Aorta (tissue), 5 donors: ENCODE measurements around the gene FGD4. TPM values are rescaled to one million over a fixed set of nuclear protein-coding genes. Genes with fewer than 3 reads are reported as not detected.
"Not testable (repeated sequence)": the region's sequence is repeated elsewhere in the genome, so short reads cannot be mapped to it uniquely, and the experiment has no call there.

Source experiments
- ATAC-seq: fragments of 200-7000 bp; cut with Tn5 transposase; one replicate; pipeline ENCODE4 v1.9.1; 2022; ENCODE audit warnings: moderate library complexity; ENCODE audit not compliant: low FRiP score
- DNase-seq, 2 donors: peaks; one replicate each; pipeline ENCODE4 v3.0.0-alpha.2; 2020
- H3K27ac ChIP-seq, 2 donors: one replicate each; pipeline ENCODE4 v1.5.1; 2013; ENCODE audit warnings: low read length in 2 of 2, mild to moderate bottlenecking in 2 of 2, moderate library complexity in 2 of 2, control low read depth in 1 of 2, inconsistent platforms in 1 of 2, low read depth in 1 of 2
- H3K27me3 ChIP-seq, 2 donors: one replicate each; pipeline ENCODE4 v1.6.1; 2013; ENCODE audit warnings: control low read depth in 1 of 2, low read length in 1 of 2, mild to moderate bottlenecking in 1 of 2, moderate library complexity in 1 of 2; ENCODE audit not compliant: insufficient read depth in 2 of 2, control insufficient read depth in 1 of 2
- H3K36me3 ChIP-seq, 2 donors: one replicate each; pipeline ENCODE4 v1.6.1; 2013; ENCODE audit warnings: control low read depth in 1 of 2, low read length in 1 of 2, mild to moderate bottlenecking in 1 of 2; ENCODE audit not compliant: insufficient read depth in 2 of 2, control insufficient read depth in 1 of 2
- H3K4me1 ChIP-seq, 2 donors: one replicate each; pipeline ENCODE4 v1.6.1; 2013; ENCODE audit warnings: low read length in 2 of 2, control low read depth in 1 of 2, mild to moderate bottlenecking in 1 of 2, moderate library complexity in 1 of 2; ENCODE audit not compliant: insufficient read depth in 2 of 2, control insufficient read depth in 1 of 2
- H3K4me3 ChIP-seq, 2 donors: one replicate each; pipeline ENCODE4 v1.5.1; 2013; ENCODE audit warnings: low read length in 2 of 2, control low read depth in 1 of 2, mild to moderate bottlenecking in 1 of 2
- H3K9me3 ChIP-seq: one replicate; pipeline ENCODE4 v1.6.1; 2013; ENCODE audit warnings: mild to moderate bottlenecking, low read length; ENCODE audit not compliant: control insufficient read depth
- WGBS, 2 donors: extraction: QIAGEN DNeasy Blood & Tissue Kit; methylation state at CpG; one replicate each; pipeline ENCODE4 v1.1.7; 2013; 5-methylcytosine and 5-hydroxymethylcytosine counted together
- intact Hi-C, 2 donors: fragments of 100-400 bp; cut with DNase I; formaldehyde crosslinking; loops; one replicate each; pipeline versions ENCODE4 v1.14.2 to v1.15.0; 2022
- polyA plus RNA-seq, 2 donors: library from polyadenylated mRNA; stranded (reverse); fragments of 200-250 nt; gene quantifications; one replicate each; pipeline ENCODE4 v1.2.3, GENCODE V29; 2013
- total RNA-seq, 2 donors: library from RNA; stranded (reverse); fragmentation: NEBNext Ultra II Directional; extraction: Animal tissue kit (Norgen Biotek cat#: 25700); gene quantifications; one replicate each; pipeline ENCODE4 v1.2.1, GENCODE V29; 2021
- donor health status: healthy with polysubstance abuse.
- donor health status: Bipolar disorder and iron deficiency.
- donor health status: DM: no; HTN: no; CAD: no.
- donor health status: DM: no; HTN: no; CAD: no.
- donor health status: DM: yes; HTN: yes; CAD: no.

Gene FGD4
- total and polyA plus RNA-seq, 4 donors = 5.5 to 46.9 (median 24.0) TPM

GRCh38 chr12:32551058-32551457 lies 151.7 kb downstream of the FGD4 start:
- no peak overlapping the region for H3K4me3 ChIP-seq
- no peak for ATAC-seq
- H3K36me3 ChIP-seq = no peaks in the 10 kb centered on the region
- no peaks in the 10 kb centered on the region for H3K9me3 ChIP-seq
- 94 to 98% methylated on average over 2 of the region's 2 CpGs for whole genome bisulfite sequencing, 2 donors
- DNase-seq = no peak
- peaks cover 0 to 12% of the 10 kb centered on the region in 2 donors for H3K4me1 ChIP-seq
- H3K27me3 ChIP-seq = no peaks in the 10 kb centered on the region
- intact Hi-C loops = no loop called here
- no peak overlapping the region for H3K27ac ChIP-seq

GRCh38 chr12:32558903-32559302 lies 159.5 kb downstream of the FGD4 start:
- 65 to 76% methylated on average over 1 of the region's 1 CpG for WGBS, 2 donors
- ATAC-seq (no peak), DNase-seq (no peak)
- intact Hi-C loops = no loop called here
- no peaks in the 10 kb centered on the region for H3K36me3 ChIP-seq
- H3K27me3 ChIP-seq = no peaks in the 10 kb centered on the region
- H3K4me1 ChIP-seq = peaks cover 2 to 4% of the 10 kb centered on the region in 2 donors
- no peaks in the 10 kb centered on the region for H3K9me3 ChIP-seq
- no peak overlapping the region for H3K4me3 ChIP-seq
- H3K27ac ChIP-seq = no peak overlapping the region

GRCh38 chr12:32559434-32559833 lies 160.1 kb downstream of the FGD4 start:
- Histone ChIP-seq H3K4me3 (no peak overlapping the region), H3K27ac (no peak overlapping the region), H3K27me3 (no peaks in the 10 kb centered on the region), H3K4me1 (peaks cover 2 to 4% of the 10 kb centered on the region in 2 donors), H3K36me3 (no peaks in the 10 kb centered on the region), H3K9me3 (no peaks in the 10 kb centered on the region)
- 45 to 56% methylated on average over 3 of the region's 3 CpGs for WGBS, 2 donors
- no peak for DNase-seq
- no peak for ATAC-seq
- intact Hi-C loops = no loop called here

GRCh38 chr12:32560520-32560919 lies 161.2 kb downstream of the FGD4 start:
- DNase-seq (no peak), ATAC-seq (no peak)
- Histone ChIP-seq H3K36me3 (no peaks in the 10 kb centered on the region), H3K4me1 (peaks cover 2 to 4% of the 10 kb centered on the region in 2 donors), H3K9me3 (no peaks in the 10 kb centered on the region), H3K27me3 (no peaks in the 10 kb centered on the region), H3K4me3 (no peak overlapping the region), H3K27ac (no peak overlapping the region)
- 95 to 99% methylated on average over 4 of the region's 4 CpGs for WGBS, 2 donors
- intact Hi-C loops = no loop called here

GRCh38 chr12:32561931-32562341 lies 162.6 kb downstream of the FGD4 start:
- H3K4me1 ChIP-seq = peaks cover 4 to 5% of the 10 kb centered on the region in 2 donors
- no peak for ATAC-seq
- no peak overlapping the region for H3K4me3 ChIP-seq
- no peak for DNase-seq
- no peak overlapping the region for H3K27ac ChIP-seq
- intact Hi-C loops = no loop called here
- WGBS, 2 donors = 88 to 89% methylated on average over 11 of the region's 11 CpGs
- no peaks in the 10 kb centered on the region for H3K27me3 ChIP-seq
- no peaks in the 10 kb centered on the region for H3K9me3 ChIP-seq
- peaks cover 0 to 2% of the 10 kb centered on the region in 2 donors for H3K36me3 ChIP-seq

- H3K4me3 ChIP-seq, H3K9me3 ChIP-seq, H3K27ac ChIP-seq, H3K27me3 ChIP-seq, H3K4me1 ChIP-seq, DNase-seq, intact Hi-C loops, H3K36me3 ChIP-seq, ATAC-seq: not testable (repeated sequence)
- 83 to 88% methylated on average over 5 of the region's 6 CpGs for WGBS, 2 donors
These were observed 163.1 kb downstream of the FGD4 start for GRCh38 chr12:32562413-32562812.

DNA sequence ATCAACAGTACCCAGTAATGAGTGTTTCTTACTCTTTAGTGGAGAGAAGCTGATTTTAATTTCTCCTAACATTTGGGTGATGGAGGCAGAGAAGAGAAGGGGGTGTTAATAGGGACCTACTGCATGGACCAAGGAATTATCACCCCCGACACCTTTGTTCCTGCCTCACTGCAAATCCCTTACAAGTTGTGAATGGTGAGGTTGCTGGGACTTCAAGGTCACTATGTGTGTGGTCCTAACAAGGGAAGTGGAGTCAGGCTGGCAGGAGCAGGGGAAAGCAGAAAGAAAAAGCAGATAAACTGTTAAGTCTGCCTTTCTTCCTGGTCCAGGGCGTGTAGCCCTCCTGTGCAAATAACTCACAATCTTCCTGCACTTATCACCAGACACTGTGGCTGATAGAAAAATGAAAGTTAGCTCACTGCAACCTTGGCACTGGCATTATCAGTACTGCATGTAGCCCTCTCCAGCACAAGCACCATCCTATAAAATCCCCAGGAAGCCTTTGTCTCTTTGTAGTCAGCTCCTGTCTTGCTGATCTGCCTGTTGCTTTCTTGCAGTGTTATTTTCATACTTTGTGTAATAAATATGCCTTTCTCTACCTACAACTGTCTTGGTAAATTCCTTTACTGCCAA lies 167.4 kb downstream of the FGD4 start:
- no peak for ATAC-seq
- peaks cover 0 to 2% of the 10 kb centered on the region in 2 donors for H3K36me3 ChIP-seq

GRCh38 chr12:32567296-32567674 lies 167.9 kb downstream of the FGD4 start:
- H3K36me3 ChIP-seq = peaks cover 0 to 2% of the 10 kb centered on the region in 2 donors
- no peaks in the 10 kb centered on the region for H3K27me3 ChIP-seq
- DNase-seq (no peak), ATAC-seq (no peak)
- intact Hi-C loops = no loop called here
- H3K4me3 ChIP-seq = no peak overlapping the region
- H3K9me3 ChIP-seq = no peaks in the 10 kb centered on the region
- H3K27ac ChIP-seq = no peak overlapping the region
- peaks cover 0 to 5% of the 10 kb centered on the region in 2 donors for H3K4me1 ChIP-seq
- 82 to 84% methylated on average over 6 of the region's 6 CpGs for WGBS, 2 donors

More for the DNA sequence above, 167.4 kb downstream of the FGD4 start:
- Histone ChIP-seq H3K27ac (no peak overlapping the region), H3K9me3 (no peaks in the 10 kb centered on the region), H3K4me3 (no peak overlapping the region), H3K27me3 (no peaks in the 10 kb centered on the region), H3K4me1 (peaks cover 0 to 5% of the 10 kb centered on the region in 2 donors)
- WGBS, 2 donors = 58 to 75% methylated on average over 2 of the region's 2 CpGs
- no peak for DNase-seq
- intact Hi-C loops = no loop called here

DNA sequence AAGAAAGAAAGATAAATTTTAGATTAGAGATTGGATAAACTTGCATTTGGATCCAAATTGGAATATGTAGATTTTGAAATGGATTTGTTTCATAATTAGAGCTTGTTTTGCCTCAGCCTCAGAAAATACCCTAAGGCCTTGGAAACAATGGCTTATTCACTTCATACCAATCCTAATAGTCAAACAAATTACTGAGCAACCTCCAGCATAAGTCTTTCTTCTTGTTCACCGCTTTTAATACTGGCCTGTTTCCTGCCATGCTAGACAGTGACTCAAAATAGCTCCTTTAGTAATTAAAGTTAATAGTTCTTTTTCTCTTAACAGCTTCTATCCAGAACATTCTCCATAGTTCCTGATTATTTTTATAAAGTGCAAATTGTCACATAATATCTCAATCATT lies 168.9 kb downstream of the FGD4 start:
- Histone ChIP-seq H3K27me3 (no peaks in the 10 kb centered on the region), H3K36me3 (peaks cover 0 to 2% of the 10 kb centered on the region in 2 donors), H3K4me3 (no peak overlapping the region), H3K27ac (no peak overlapping the region), H3K9me3 (no peaks in the 10 kb centered on the region), H3K4me1 (peaks cover 0 to 5% of the 10 kb centered on the region in 2 donors)
- intact Hi-C loops = no loop called here
- 36 to 37% methylated on average over 1 of the region's 1 CpG for WGBS, 2 donors
- DNase-seq (no peak), ATAC-seq (no peak)
